IMR-90 (cell line): Measurements from ENCODE around the gene CDA. TPM values are rescaled to one million over a fixed set of nuclear protein-coding genes. Genes with fewer than 3 reads are reported as not detected.

Experiments
- ATAC-seq: fragments of 200-7000 bp; cut with Tn5 transposase; 2 replicates; pipeline ENCODE4 v1.9.1; 2020; ENCODE audit warnings: low read depth, mild to moderate bottlenecking, moderate library complexity
- BruUV-seq: library from RNA; stranded (reverse); fragments of 400-500 nt; replicated peaks from 2 replicates; lab custom pipeline; 2021; lab: Mats Ljungman, UMichigan
- CTCF ChIA-PET: fragments of 300-600 bp; formaldehyde crosslinking; extraction: SDS; loops from one replicate; lab custom pipeline; 2021; ENCODE audit warnings: antibody characterized with exemption; lab: Yijun Ruan, JAX
- POLR2A ChIA-PET: fragments of 300-600 bp; sonication (Branson Sonifier 250); formaldehyde crosslinking; loops from one replicate; lab custom pipeline; 2022; ENCODE audit warnings: antibody characterized with exemption; ENCODE audit not compliant: unreplicated experiment; lab: Charles Lee
- DNase-seq: peaks from one replicate; pipeline ENCODE4 v3.0.0; 2013
- H2AFZ ChIP-seq: replicated peaks from 2 replicates; pipeline ENCODE3; 2013; ENCODE audit warnings: low read length, mild to moderate bottlenecking; ENCODE audit not compliant: poor library complexity
- H2AK5ac ChIP-seq: 2 replicates; pipeline ENCODE4 v1.6.1; 2013; ENCODE audit warnings: low read depth, low read length, inconsistent platforms
- H2AK9ac ChIP-seq: replicated peaks from 2 replicates; pipeline ENCODE3; 2013; ENCODE audit warnings: mild to moderate bottlenecking, low read depth, low read length, moderate library complexity; ENCODE audit not compliant: poor library complexity
- H2BK120ac ChIP-seq: 2 replicates; pipeline ENCODE4 v1.6.1; 2013; ENCODE audit warnings: low read depth, low read length, inconsistent platforms
- H2BK15ac ChIP-seq: 3 replicates; pipeline ENCODE4 v1.6.1; 2013; ENCODE audit warnings: low read depth, low read length, inconsistent platforms
- H2BK20ac ChIP-seq: 2 replicates; pipeline ENCODE4 v1.6.1; 2013; ENCODE audit warnings: low read depth, mild to moderate bottlenecking, inconsistent platforms, low read length, moderate library complexity
- H2BK5ac ChIP-seq: 2 replicates; pipeline ENCODE4 v1.6.1; 2013; ENCODE audit warnings: mild to moderate bottlenecking, low read depth, low read length, inconsistent platforms; ENCODE audit not compliant: poor library complexity, severe bottlenecking
- H3K14ac ChIP-seq: replicated peaks from 2 replicates; pipeline ENCODE4 v1.6.1; 2013; ENCODE audit warnings: low read depth, low read length, inconsistent platforms
- H3K18ac ChIP-seq: 2 replicates; pipeline ENCODE4 v1.6.1; 2013; ENCODE audit warnings: low read depth, low read length, control low read depth
- H3K23ac ChIP-seq: 2 replicates; pipeline ENCODE4 v1.6.1; 2013; ENCODE audit warnings: low read depth, low read length, inconsistent platforms
- H3K27ac ChIP-seq: 2 replicates; pipeline ENCODE4 v1.5.1; 2013; ENCODE audit warnings: mild to moderate bottlenecking, control low read depth, low read length; ENCODE audit not compliant: insufficient read depth
- H3K27me3 ChIP-seq: 2 replicates; pipeline ENCODE4 v1.6.1; 2013; ENCODE audit warnings: low read length; ENCODE audit not compliant: control insufficient read depth, insufficient read depth
- H3K36me3 ChIP-seq: 2 replicates; pipeline ENCODE4 v1.6.1; 2013; ENCODE audit warnings: low read length, mixed read lengths; ENCODE audit not compliant: control insufficient read depth, insufficient read depth
- H3K4ac ChIP-seq: 2 replicates; pipeline ENCODE4 v1.6.1; 2013; ENCODE audit warnings: low read depth, low read length, inconsistent platforms
- H3K4me1 ChIP-seq: 2 replicates; pipeline ENCODE4 v1.6.1; 2013; ENCODE audit warnings: low read length, mixed read lengths; ENCODE audit not compliant: control insufficient read depth, insufficient read depth
- H3K4me2 ChIP-seq: 2 replicates; pipeline ENCODE4 v1.6.1; 2013; ENCODE audit warnings: low read depth, mild to moderate bottlenecking, control low read depth, low read length, moderate library complexity
- H3K4me3 ChIP-seq: 2 replicates; pipeline ENCODE4 v1.5.1; 2013; ENCODE audit warnings: low read depth, mild to moderate bottlenecking, control low read depth, low read length, moderate library complexity; ENCODE audit not compliant: insufficient read depth
- H3K56ac ChIP-seq: 2 replicates; pipeline ENCODE4 v1.6.1; 2013; ENCODE audit warnings: low read length, inconsistent platforms; ENCODE audit not compliant: insufficient read depth; ENCODE audit errors: extremely low read depth
- H3K79me1 ChIP-seq, 2 experiments: 2 replicates each; pipeline ENCODE4 v1.6.1; 2013; ENCODE audit warnings: low read length in 2 of 2, inconsistent platforms in 1 of 2, low read depth in 1 of 2
- H3K9ac ChIP-seq: 2 replicates; pipeline ENCODE4 v1.6.1; 2013; ENCODE audit warnings: low read depth, low read length, control low read depth
- H3K9me1 ChIP-seq: 2 replicates; pipeline ENCODE4 v1.6.1; 2013; ENCODE audit warnings: low read length, inconsistent platforms; ENCODE audit not compliant: insufficient read depth
- H3K9me3 ChIP-seq: 2 replicates; pipeline ENCODE4 v1.6.1; 2013; ENCODE audit warnings: low read length; ENCODE audit not compliant: control insufficient read depth, insufficient read depth
- H4K20me1 ChIP-seq: 2 replicates; pipeline ENCODE4 v1.6.1; 2013; ENCODE audit warnings: low read length, inconsistent platforms; ENCODE audit not compliant: insufficient read depth
- H4K5ac ChIP-seq: 2 replicates; pipeline ENCODE4 v1.6.1; 2013; ENCODE audit warnings: mild to moderate bottlenecking, low read depth, low read length, control low read depth
- H4K8ac ChIP-seq, 2 experiments: 2 replicates each; pipeline ENCODE4 v1.6.1; 2013; ENCODE audit warnings: low read depth in 2 of 2, low read length in 2 of 2, control low read depth in 1 of 2, inconsistent platforms in 1 of 2
- H4K91ac ChIP-seq: 2 replicates; pipeline ENCODE4 v1.6.1; 2013; ENCODE audit warnings: low read depth, low read length, inconsistent platforms; ENCODE audit not compliant: insufficient read depth
- BHLHE40 ChIP-seq: fragments of 150-350 bp; IDR thresholded peaks from 2 replicates; pipeline ENCODE4 v1.6.1; 2016; ENCODE audit warnings: mild to moderate bottlenecking, low read depth, low read length
- CEBPB ChIP-seq: IDR thresholded peaks from 2 replicates; pipeline ENCODE4 v1.6.1; 2012; ENCODE audit warnings: low read depth, low read length, improper control_type of control experiment
- CHD1 ChIP-seq: IDR thresholded peaks from 2 replicates; pipeline ENCODE4 v1.6.1; 2012; ENCODE audit warnings: low read depth, low read length, improper control_type of control experiment
- ELK1 ChIP-seq: fragments of 150-350 bp; IDR thresholded peaks from 2 replicates; pipeline ENCODE4 v1.6.1; 2016; ENCODE audit warnings: low read depth, mild to moderate bottlenecking, low read length, moderate library complexity, borderline replicate concordance
- FOS ChIP-seq: fragments of 150-350 bp; IDR thresholded peaks from 2 replicates; pipeline ENCODE4 v1.6.1; 2016; ENCODE audit warnings: low read depth, low read length
- MAFK ChIP-seq: IDR thresholded peaks from 2 replicates; pipeline ENCODE4 v1.6.1; 2012; ENCODE audit warnings: low read depth, low read length, improper control_type of control experiment
- MAZ ChIP-seq: IDR thresholded peaks from 2 replicates; pipeline ENCODE4 v1.6.1; 2012; ENCODE audit warnings: low read depth, mild to moderate bottlenecking, low read length, improper control_type of control experiment, moderate library complexity, borderline replicate concordance
- MXI1 ChIP-seq: IDR thresholded peaks from 2 replicates; pipeline ENCODE4 v1.6.1; 2012; ENCODE audit warnings: low read depth, mild to moderate bottlenecking, low read length, moderate library complexity, borderline replicate concordance
- NFE2L2 ChIP-seq: fragments of 150-350 bp; IDR thresholded peaks from 2 replicates; pipeline ENCODE4 v1.6.1; 2016; ENCODE audit warnings: low read depth, mild to moderate bottlenecking, low read length
- POLR2A ChIP-seq: IDR thresholded peaks from 2 replicates; pipeline ENCODE4 v1.6.1; 2012; ENCODE audit warnings: mild to moderate bottlenecking, low read depth, low read length
- RAD21 ChIP-seq: IDR thresholded peaks from 2 replicates; pipeline ENCODE4 v1.6.1; 2012; ENCODE audit warnings: low read length, improper control_type of control experiment
- RCOR1 ChIP-seq: IDR thresholded peaks from 2 replicates; pipeline ENCODE4 v1.6.1; 2012; ENCODE audit warnings: mild to moderate bottlenecking, low read length, improper control_type of control experiment; ENCODE audit not compliant: insufficient replicate concordance
- RFX5 ChIP-seq: IDR thresholded peaks from 2 replicates; pipeline ENCODE4 v1.8.0; 2012; ENCODE audit warnings: low read depth, mild to moderate bottlenecking, low read length, moderate library complexity
- SMC3 ChIP-seq: fragments of 150-350 bp; IDR thresholded peaks from 2 replicates; pipeline ENCODE4 v1.6.1; 2016; ENCODE audit warnings: low read depth, mild to moderate bottlenecking, antibody characterized with exemption, low read length, moderate library complexity
- USF2 ChIP-seq: fragments of 150-350 bp; IDR thresholded peaks from 2 replicates; pipeline ENCODE4 v1.6.1; 2017; ENCODE audit warnings: mild to moderate bottlenecking, antibody characterized with exemption, low read length, low read depth
- WGBS, 2 experiments: methylation state at CpG; one replicate each; pipeline versions ENCODE4 v1.1.5 to v1.1.7; 2013; ENCODE audit warnings: missing lambda C conversion rate in 2 of 2; ENCODE audit not compliant: insufficient read length in 1 of 2; ENCODE audit errors: extremely low coverage in 2 of 2; 5-methylcytosine and 5-hydroxymethylcytosine counted together
- dilution Hi-C: fragments of 300-500 bp; cut with HindIII; formaldehyde crosslinking; loops from one replicate; pipeline ENCODE4 v1.14.3; 2018; ENCODE audit warnings: low sequenced_read_pairs; ENCODE audit not compliant: unreplicated experiment
- in situ Hi-C: fragments of 300-500 bp; cut with MboI; formaldehyde crosslinking; loops from 3 replicates; pipeline ENCODE4 v1.14.3; 2019; ENCODE audit warnings: low sequenced_read_pairs, inconsistent platforms, mixed read lengths
- intact Hi-C: fragments of 100-400 bp; cut with micrococcal nuclease; formaldehyde crosslinking; loops from 2 replicates; pipeline ENCODE4 v1.10.0; 2022
- polyA plus RNA-seq, 3 experiments: library from polyadenylated mRNA; depleted of rRNA; stranded (reverse); fragments of >200 nt; gene quantifications; 2 replicates each; pipeline ENCODE4 v1.2.3, GENCODE V29; 2012; ENCODE audit warnings: low replicate concordance in 1 of 3
- total RNA-seq: library from RNA; depleted of rRNA; stranded (reverse); fragments of >200 nt; gene quantifications from 2 replicates; pipeline ENCODE4 v1.2.3, GENCODE V29; 2012
- TF ChIP-seq, protein P1 (sequence below): conservative IDR thresholded peaks from 2 replicates; pipeline ENCODE4 v1.5.1; 2012; ENCODE audit warnings: mild to moderate bottlenecking, low read depth, low read length, improper control_type of control experiment

CDA gene
- total and polyA plus RNA-seq, 2 of the 4 experiments (the other 2 are of a cell fraction) = 0.90 to 9.4 TPM

GRCh38 chr1:20663969-20664715, 75.2 kb downstream of the CDA start:
- ATAC-seq (no peak), DNase-seq (no peak)
- H3K4me3 ChIP-seq = no peak overlapping the region
- H3K27me3 ChIP-seq = no peaks in the 10 kb centered on the region
- no peaks in the 10 kb centered on the region for H3K9me3 ChIP-seq
- no peak overlapping the region for H4K5ac ChIP-seq
- H2AK9ac ChIP-seq = no peak overlapping the region
- no peak overlapping the region for H3K14ac ChIP-seq
- no peak overlapping the region for H3K27ac ChIP-seq
- H3K4ac ChIP-seq = no peak overlapping the region
- peaks cover 9% of the 10 kb centered on the region for H3K9me1 ChIP-seq
- H2BK15ac ChIP-seq = no peak overlapping the region
- H4K20me1 ChIP-seq = no peaks in the 10 kb centered on the region; the same call in 1 of the 2 replicates
- H4K8ac ChIP-seq = no peak overlapping the region
- in situ Hi-C loops (no loop called here), intact Hi-C loops (no loop called here), dilution Hi-C loops (no loop called here)
- peaks cover 14 to 30% of the 10 kb centered on the region in 2 experiments for H3K79me1 ChIP-seq
- ChIA-PET POLR2A (no interaction called here), CTCF (no interaction called here)
- H3K56ac ChIP-seq = no peak overlapping the region
- no peak overlapping the region for H2AFZ ChIP-seq
- no peak overlapping the region for H3K23ac ChIP-seq
- H3K4me2 ChIP-seq = no peak overlapping the region
- H3K18ac ChIP-seq = no peak overlapping the region
- H3K36me3 ChIP-seq = no peaks in the 10 kb centered on the region
- TF ChIP-seq ELK1 = no peak
- TF ChIP-seq RFX5 = no peak
- no peak for TF ChIP-seq BHLHE40
- TF ChIP-seq SMC3 = no peak
- no peak for TF ChIP-seq NFE2L2
- TF ChIP-seq CHD1 = no peak
- no peak for TF ChIP-seq RCOR1
- no peak for TF ChIP-seq MXI1
- TF ChIP-seq, protein P1, sequence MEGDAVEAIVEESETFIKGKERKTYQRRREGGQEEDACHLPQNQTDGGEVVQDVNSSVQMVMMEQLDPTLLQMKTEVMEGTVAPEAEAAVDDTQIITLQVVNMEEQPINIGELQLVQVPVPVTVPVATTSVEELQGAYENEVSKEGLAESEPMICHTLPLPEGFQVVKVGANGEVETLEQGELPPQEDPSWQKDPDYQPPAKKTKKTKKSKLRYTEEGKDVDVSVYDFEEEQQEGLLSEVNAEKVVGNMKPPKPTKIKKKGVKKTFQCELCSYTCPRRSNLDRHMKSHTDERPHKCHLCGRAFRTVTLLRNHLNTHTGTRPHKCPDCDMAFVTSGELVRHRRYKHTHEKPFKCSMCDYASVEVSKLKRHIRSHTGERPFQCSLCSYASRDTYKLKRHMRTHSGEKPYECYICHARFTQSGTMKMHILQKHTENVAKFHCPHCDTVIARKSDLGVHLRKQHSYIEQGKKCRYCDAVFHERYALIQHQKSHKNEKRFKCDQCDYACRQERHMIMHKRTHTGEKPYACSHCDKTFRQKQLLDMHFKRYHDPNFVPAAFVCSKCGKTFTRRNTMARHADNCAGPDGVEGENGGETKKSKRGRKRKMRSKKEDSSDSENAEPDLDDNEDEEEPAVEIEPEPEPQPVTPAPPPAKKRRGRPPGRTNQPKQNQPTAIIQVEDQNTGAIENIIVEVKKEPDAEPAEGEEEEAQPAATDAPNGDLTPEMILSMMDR = no peak
- TF ChIP-seq MAZ = no peak
- TF ChIP-seq FOS = no peak
- no peak for TF ChIP-seq USF2
- no peak for TF ChIP-seq CEBPB
- TF ChIP-seq MAFK = no peak
- TF ChIP-seq POLR2A = no peak
- TF ChIP-seq RAD21 = no peak
- H3K9ac ChIP-seq = no peak overlapping the region
- H2BK120ac ChIP-seq = no peak overlapping the region
- H2BK5ac ChIP-seq = no peak overlapping the region
- no peak overlapping the region for H4K91ac ChIP-seq
- no peak overlapping the region for H2AK5ac ChIP-seq
- H2BK20ac ChIP-seq = no peak overlapping the region
- BruUV-seq = no TSS peak
- peaks cover 4% of the 10 kb centered on the region for H3K4me1 ChIP-seq
- 72% methylated on average over 7 of the region's 12 CpGs; no CpG with 5 or more reads in 1 of the 2 experiments for WGBS, 2 experiments
